ENCODE results near the gene PAQR5.
A peak's percentile ranks its signal among the peaks of the same experiment; 100 is the strongest.

Gene PAQR5

GRCh38 chr15:69392352-69392751, 93.6 kb downstream of the PAQR5 start:
- no peak for DNase-seq (ENCODE audit: low read depth in 2 of 2)

DNA sequence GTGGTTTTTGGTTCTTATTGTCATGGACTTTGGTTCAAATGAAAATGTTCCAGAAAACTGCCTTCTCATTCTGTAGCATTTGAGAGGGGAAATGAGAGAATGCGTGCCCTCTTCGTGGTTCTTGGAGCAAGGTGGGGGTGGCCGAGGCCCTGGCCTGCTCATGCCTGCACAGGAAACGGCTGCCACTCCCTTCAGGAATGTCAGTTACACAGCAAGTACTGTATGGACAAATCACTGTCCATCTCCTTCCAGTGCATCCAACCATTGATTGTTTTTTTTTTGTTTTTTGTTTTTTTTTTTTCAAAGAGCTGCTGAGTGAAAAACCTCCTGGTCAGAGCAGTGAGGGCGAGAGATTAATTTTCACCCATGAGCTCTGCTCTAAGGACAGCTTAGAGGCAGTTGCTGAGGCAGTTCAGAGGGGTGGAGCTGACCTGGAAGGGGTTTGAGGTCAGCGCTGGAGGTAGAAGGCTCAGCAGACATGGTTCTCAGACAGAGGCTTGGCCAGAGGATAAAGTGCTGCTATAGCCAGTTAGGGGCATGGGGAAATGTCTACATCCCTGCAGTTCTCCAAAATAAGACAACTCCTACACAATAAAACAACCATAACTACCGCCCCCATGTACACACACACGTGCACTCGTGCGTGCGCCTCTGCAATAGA, 95.2 kb downstream of the PAQR5 start:
- DNase-seq (ENCODE audit: low read depth in 2 of 2): no peak

DNA sequence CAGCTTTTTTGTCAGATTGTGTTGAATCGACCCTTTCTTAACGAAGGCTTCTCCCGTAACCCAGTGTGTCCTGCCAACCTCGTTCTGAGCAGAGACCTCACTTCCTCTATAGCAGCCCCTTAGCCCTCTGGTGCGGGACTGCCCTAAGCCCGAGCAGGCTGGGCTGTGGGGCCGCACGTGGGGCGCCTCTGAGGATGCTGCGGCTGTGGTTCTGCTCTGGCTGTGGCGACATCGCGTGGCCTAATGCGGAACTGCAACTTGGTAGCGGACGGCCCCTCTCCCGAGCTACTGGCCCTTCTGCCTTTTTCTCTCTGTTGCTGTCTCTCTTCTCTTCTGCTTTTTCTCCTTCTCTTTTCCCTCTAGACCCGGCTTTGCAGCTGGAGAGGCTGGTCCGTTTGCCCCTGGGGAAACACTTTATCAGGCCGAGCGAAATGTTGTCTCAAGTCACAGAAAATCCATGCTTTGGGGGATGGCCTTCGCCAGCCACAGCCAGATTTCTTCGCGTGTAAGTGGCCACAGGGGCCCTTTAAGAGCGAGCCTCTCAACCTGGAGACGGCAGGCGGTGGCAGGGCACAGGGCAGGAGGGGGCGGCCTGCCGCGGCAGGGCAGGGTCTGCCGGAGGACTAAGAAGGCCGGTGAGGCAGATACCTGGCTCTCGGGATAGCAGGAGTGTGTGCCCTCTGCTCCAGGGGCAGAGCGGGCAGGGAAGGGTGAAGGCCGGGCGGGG, 96.0 kb downstream of the PAQR5 start:
- peak; percentile 77 to 85 for DNase-seq (ENCODE audit: low read depth in 2 of 2)

DNA sequence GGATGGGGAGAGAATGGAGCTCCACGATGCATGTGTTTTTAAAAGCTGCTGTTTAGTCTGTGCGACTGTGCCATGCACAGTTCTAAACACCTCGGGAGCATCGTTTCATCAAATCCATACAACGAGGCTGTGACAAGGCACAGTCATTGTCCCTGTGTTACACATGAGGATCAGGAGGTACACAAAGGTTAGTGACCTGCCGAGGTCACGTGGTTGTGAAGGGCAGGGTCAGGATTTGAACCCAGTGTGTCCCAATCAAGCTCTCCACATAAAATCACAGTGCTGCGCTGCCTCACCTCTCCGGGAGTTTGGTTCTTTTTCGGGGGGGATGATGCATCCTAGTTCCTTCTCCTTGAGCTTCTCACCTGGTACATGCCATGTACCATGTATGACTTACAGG, 96.7 kb downstream of the PAQR5 start:
- no peak for DNase-seq (ENCODE audit: low read depth in 2 of 2)

GRCh38 chr15:69395991-69396390, 97.3 kb downstream of the PAQR5 start:
- no peak for DNase-seq (ENCODE audit: low read depth in 2 of 2)

DNA sequence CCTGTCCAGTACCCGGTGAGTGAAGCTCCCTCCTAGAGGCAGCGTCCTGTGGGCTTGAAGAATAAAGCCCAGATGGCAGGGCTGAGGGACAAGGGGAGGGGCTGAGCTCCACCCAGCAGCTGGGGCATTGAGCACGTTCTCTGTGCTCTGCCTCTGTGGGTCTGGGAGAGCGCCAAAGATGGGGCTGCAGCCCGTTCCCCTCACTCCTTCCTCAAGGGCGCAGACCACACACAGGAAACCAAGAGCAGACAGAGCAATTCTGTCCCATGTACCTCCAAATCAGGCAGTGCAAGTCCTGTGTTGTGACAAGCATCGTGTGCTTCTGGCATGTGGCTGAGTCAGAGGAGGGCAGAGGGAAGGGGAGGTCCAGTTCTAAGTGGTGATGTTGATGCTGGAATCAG, 99.8 kb downstream of the PAQR5 start:
- DNase-seq (ENCODE audit: low read depth in 2 of 2): no peak

GRCh38 chr15:69400850-69401249, 102.1 kb downstream of the PAQR5 start:
- DNase-seq (ENCODE audit: low read depth in 2 of 2): peak in 1 of 2 donors; percentile 28

- no peak for DNase-seq (ENCODE audit: low read depth in 2 of 2)
Measured at GRCh38 chr15:69402816-69403215, 104.1 kb downstream of the PAQR5 start.

DNA sequence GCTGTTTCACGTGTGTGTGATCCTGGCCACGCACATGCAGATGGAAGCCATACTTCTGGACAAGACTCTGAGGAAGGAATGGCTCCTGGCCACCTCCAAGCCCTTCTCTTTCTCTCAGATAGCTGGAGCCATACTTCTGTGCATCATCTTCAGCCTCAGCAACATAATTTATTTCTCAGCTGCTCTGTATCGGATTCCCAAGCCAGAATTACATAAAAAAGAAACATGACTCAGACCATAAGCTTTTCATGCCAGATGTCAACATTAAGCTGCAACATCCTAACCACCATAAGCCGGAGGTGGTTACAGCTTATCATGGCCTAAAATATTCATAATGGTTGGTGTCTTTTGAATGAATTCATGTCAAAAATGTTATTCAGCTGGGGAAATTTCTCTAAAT, 104.9 kb downstream of the PAQR5 start:
- DNase-seq (ENCODE audit: low read depth in 2 of 2): no peak

- DNase-seq (ENCODE audit: low read depth in 2 of 2): no peak
Measured at GRCh38 chr15:69405110-69405509, 106.4 kb downstream of the PAQR5 start.

- no peak for DNase-seq (ENCODE audit: low read depth in 2 of 2)
Measured at GRCh38 chr15:69407719-69408400, 109.1 kb downstream of the PAQR5 start.

DNA sequence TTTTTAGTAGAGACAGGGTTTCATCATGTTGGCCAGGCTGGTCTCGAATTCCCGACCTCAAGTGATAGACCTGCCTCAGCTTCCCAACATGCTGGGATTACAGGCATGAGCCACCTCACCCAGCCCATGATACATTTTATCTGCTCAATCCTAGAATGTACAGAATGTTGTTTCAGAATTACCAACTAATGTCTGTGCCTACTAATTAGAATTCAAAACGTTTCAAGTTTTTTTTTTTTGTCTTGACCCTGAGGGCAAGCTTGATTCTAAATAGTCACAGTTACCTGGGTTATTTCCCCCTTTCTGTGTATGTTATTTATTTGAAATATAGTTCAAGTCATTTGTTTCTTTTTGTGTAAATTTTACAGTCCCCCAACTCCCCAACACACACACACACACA, 110.1 kb downstream of the PAQR5 start:
- no peak for DNase-seq (ENCODE audit: low read depth in 2 of 2)

GRCh38 chr15:69410248-69410874, 111.6 kb downstream of the PAQR5 start:
- no peak for DNase-seq (ENCODE audit: low read depth in 2 of 2)

DNA sequence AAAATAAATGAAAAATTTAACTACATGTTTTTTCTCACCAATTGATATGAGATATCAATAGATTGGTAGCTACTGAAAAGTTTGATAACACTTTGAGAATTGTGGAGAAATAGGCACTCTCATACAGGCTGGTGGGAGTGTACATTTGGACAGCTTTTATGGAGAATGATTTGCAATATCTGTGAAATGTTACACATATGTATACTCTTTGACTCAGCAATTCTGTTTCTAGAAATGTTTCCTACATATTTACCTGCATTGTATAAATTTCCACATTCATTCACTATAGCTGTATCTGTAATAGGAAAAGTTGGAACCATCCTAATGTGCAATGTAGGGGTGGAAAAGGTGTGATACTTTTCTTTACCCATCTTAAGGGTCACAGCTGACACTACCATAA, 113.6 kb downstream of the PAQR5 start:
- DNase-seq (ENCODE audit: low read depth in 2 of 2): no peak

GRCh38 chr15:69412701-69413100, 114.0 kb downstream of the PAQR5 start:
- no peak for DNase-seq (ENCODE audit: low read depth in 2 of 2)

DNA sequence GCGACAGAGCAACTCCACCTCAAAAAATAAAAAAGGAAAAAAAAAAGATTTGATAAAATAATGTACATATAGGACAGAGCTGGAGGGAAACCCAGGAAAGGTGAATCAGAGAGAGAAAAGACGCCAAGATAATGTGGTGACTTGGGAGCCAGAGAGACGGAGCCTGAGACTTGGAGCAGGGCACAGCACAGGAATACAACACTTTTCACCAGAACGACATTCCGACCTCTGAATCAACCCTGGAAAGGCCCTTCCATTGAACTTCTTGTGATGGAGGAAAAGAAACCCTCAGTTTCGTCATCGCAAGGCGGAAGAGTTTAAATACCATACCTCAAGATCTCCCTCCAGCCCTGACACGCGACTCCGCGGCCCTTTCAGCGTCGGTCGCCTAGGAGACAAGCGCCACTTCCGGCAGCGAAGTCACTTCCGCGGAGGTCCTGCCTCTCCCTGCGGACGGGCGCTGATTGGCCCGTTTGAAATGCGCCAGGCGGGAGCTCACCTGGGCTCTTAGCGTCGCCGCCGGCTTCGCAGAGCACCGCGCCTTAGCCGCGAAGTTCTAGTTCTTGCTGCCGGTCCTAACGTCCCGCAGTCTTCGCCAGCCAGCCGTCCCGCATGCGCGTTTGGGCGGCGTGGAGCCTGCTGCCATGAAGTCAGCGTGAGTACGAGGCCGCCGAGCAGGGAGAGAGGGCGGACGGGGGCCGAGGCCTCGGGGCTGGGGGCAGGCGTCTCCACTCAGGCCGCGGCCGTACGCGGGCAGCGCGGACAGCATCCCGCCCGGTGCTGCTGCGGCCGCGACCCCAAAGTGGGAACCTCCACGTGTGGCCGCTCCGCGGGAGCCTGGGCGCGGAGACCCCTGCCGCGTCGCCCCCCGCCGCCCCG, 115.3 kb downstream of the PAQR5 start, which contains the start of gene KIF23:
Gene KIF23 (plus strand): TSS at position 528 of the 879 bp plus-strand sequence. CDS start 117 bp downstream, at position 645.
- peak; percentile 83 to 87 for DNase-seq (ENCODE audit: low read depth in 2 of 2)

DNA sequence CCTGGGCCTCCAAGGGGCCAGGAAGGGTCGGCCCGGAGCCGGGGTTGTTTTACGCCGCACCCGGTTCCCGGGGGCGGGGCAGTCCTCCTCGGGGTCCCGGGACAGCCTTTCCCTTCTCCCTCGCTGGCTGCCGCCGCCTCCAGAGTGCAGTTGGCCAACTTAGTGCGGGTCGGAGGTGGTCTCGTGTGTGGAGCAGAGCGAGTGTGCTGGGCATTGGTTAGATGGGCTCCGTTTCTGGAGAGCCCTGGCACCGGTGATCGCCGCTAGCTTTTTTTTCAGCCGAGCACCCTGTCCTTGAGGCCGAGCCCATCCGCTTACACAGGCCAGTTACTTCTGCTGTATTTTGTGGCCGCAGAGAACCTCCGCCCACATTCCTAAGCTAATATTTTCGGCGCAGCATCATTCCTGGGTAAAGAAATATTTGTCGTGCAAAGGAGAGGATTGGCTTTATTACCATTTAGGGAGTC, 116.0 kb downstream of the PAQR5 start:
- DNase-seq (ENCODE audit: low read depth in 2 of 2): no peak

GRCh38 chr15:69415381-69415780, 116.7 kb downstream of the PAQR5 start:
- DNase-seq (ENCODE audit: low read depth in 2 of 2): no peak

GRCh38 chr15:69417581-69417980, 118.9 kb downstream of the PAQR5 start:
- DNase-seq (ENCODE audit: low read depth in 2 of 2): no peak

- no peak for DNase-seq (ENCODE audit: low read depth in 2 of 2)
Measured at GRCh38 chr15:69421498-69421897, 122.8 kb downstream of the PAQR5 start.

- no peak for DNase-seq (ENCODE audit: low read depth in 2 of 2)
Measured at GRCh38 chr15:69422336-69422895, 123.7 kb downstream of the PAQR5 start.

Measured in stimulated activated CD8-positive, alpha-beta memory T cell treated with anti-CD3 and anti-CD28 coated beads, Interleukin-2, amount 100 ng/mL, for 48 hours (primary cell).